Panc1 (cell line): ENCODE data around the gene KRT35. TPM values are rescaled to one million over a fixed set of nuclear protein-coding genes. Genes with fewer than 3 reads are reported as not detected.

Source experiments
- ATAC-seq: fragments of 200-7000 bp; cut with Tn5 transposase; 2 replicates; pipeline ENCODE4 v1.9.1; 2020; ENCODE audit warnings: mild to moderate bottlenecking, moderate library complexity
- BruUV-seq: library from RNA; stranded (reverse); fragments of 400-500 nt; replicated peaks from 2 replicates; lab custom pipeline; 2021; lab: Mats Ljungman, UMichigan
- CTCF ChIA-PET: fragments of 300-600 bp; sonication (Branson Sonifier 250); formaldehyde crosslinking; loops from one replicate; lab custom pipeline; 2022; ENCODE audit warnings: antibody characterized with exemption; lab: Charles Lee
- POLR2A ChIA-PET: fragments of 300-600 bp; sonication (Branson Sonifier 250); formaldehyde crosslinking; loops from one replicate; lab custom pipeline; 2022; ENCODE audit warnings: antibody characterized with exemption; lab: Charles Lee
- DNase-seq: peaks from one replicate; pipeline ENCODE4 v3.0.0-alpha.2; 2010; ENCODE audit warnings: low read depth, low spot score
- H3K27ac ChIP-seq: 2 replicates; pipeline ENCODE4 v1.5.1; 2011; ENCODE audit warnings: mild to moderate bottlenecking, low read length, inconsistent platforms
- H3K27me3 ChIP-seq: fragments of 200-500 bp; sonication (Bioruptor generic); 2 replicates; pipeline ENCODE4 v1.6.0; 2014; ENCODE audit warnings: low read length, inconsistent platforms; ENCODE audit not compliant: control insufficient read depth, insufficient read depth
- H3K36me3 ChIP-seq: fragments of 200-500 bp; sonication (Bioruptor generic); 2 replicates; pipeline ENCODE4 v1.5.1; 2014; ENCODE audit warnings: inconsistent platforms, mild to moderate bottlenecking, low read length, moderate library complexity; ENCODE audit not compliant: control insufficient read depth, insufficient read depth
- H3K4me1 ChIP-seq: 2 replicates; pipeline ENCODE4 v1.5.1; 2011; ENCODE audit warnings: inconsistent platforms, mild to moderate bottlenecking, low read length, moderate library complexity; ENCODE audit not compliant: control insufficient read depth, insufficient read depth
- H3K4me3 ChIP-seq, 2 experiments: 2 replicates each; pipeline ENCODE4 v1.5.1; 2011 to 2012; ENCODE audit warnings: low read depth in 2 of 2, low read length in 2 of 2, mild to moderate bottlenecking in 2 of 2, inconsistent platforms in 1 of 2, moderate library complexity in 1 of 2
- H3K9me3 ChIP-seq: fragments of 200-500 bp; sonication (Bioruptor generic); 2 replicates; pipeline ENCODE4 v1.5.1; 2014; ENCODE audit warnings: low read depth, mild to moderate bottlenecking, inconsistent platforms, low read length, moderate library complexity; ENCODE audit not compliant: control insufficient read depth, insufficient read depth
- POLR2AphosphoS5 ChIP-seq: IDR thresholded peaks from 2 replicates; pipeline ENCODE4 v1.6.1; 2012; ENCODE audit warnings: mild to moderate bottlenecking, low read depth, low read length, moderate library complexity
- SIN3A ChIP-seq: IDR thresholded peaks from 2 replicates; pipeline ENCODE4 v1.6.1; 2012; ENCODE audit warnings: low read depth, mild to moderate bottlenecking, low read length, moderate library complexity, borderline replicate concordance; ENCODE audit not compliant: insufficient read depth
- TCF7L2 ChIP-seq: IDR thresholded peaks from 2 replicates; pipeline ENCODE4 v1.6.1; 2011; ENCODE audit warnings: mild to moderate bottlenecking, low read depth, low read length, inconsistent platforms
- in situ Hi-C: cut with HindIII; loops from 2 replicates; pipeline ENCODE4 v1.10.0; 2016; ENCODE audit warnings: low sequenced_read_pairs, low pct_unique_long_range_greater_than_20kb
- intact Hi-C: fragments of 100-400 bp; cut with micrococcal nuclease; formaldehyde crosslinking; loops from one replicate; pipeline ENCODE4 v1.10.0; 2022; ENCODE audit not compliant: unreplicated experiment
- total RNA-seq: library from RNA; stranded (reverse); gene quantifications from one replicate; pipeline ENCODE4 v1.2.1, GENCODE V29; 2021; ENCODE audit not compliant: unreplicated experiment
- TF ChIP-seq, protein P1 (sequence below): fragments of 450-650 bp; IDR thresholded peaks from 2 replicates; pipeline ENCODE4 v1.5.1; 2017; ENCODE audit warnings: mild to moderate bottlenecking
- TF ChIP-seq, protein P2 (sequence below), 2 experiments: IDR thresholded peaks; 2 replicates each; pipeline ENCODE4 v1.6.1; 2011 to 2012; ENCODE audit warnings: low read depth in 2 of 2, control low read depth in 1 of 2, low read length in 1 of 2, mild to moderate bottlenecking in 1 of 2, moderate library complexity in 1 of 2; ENCODE audit not compliant: insufficient read depth in 1 of 2

The KRT35 gene
- total RNA-seq, 1 experiment from 2014 or later: not detected

GRCh38 chr17:41442739-41443138 lies 38.2 kb downstream of the KRT35 start:
- H3K4me3 ChIP-seq: no peak overlapping the region
- no TSS peak for BruUV-seq
- H3K36me3 ChIP-seq: no peaks in the 10 kb centered on the region
- intact Hi-C loops: loop anchor here (10.0 kb wide), 1 partner anchor 58 kb away; the partner anchor contains the start of gene KRT34
- ChIA-PET POLR2A (no interaction called here), CTCF (no interaction called here)
- TF ChIP-seq, protein P1, sequence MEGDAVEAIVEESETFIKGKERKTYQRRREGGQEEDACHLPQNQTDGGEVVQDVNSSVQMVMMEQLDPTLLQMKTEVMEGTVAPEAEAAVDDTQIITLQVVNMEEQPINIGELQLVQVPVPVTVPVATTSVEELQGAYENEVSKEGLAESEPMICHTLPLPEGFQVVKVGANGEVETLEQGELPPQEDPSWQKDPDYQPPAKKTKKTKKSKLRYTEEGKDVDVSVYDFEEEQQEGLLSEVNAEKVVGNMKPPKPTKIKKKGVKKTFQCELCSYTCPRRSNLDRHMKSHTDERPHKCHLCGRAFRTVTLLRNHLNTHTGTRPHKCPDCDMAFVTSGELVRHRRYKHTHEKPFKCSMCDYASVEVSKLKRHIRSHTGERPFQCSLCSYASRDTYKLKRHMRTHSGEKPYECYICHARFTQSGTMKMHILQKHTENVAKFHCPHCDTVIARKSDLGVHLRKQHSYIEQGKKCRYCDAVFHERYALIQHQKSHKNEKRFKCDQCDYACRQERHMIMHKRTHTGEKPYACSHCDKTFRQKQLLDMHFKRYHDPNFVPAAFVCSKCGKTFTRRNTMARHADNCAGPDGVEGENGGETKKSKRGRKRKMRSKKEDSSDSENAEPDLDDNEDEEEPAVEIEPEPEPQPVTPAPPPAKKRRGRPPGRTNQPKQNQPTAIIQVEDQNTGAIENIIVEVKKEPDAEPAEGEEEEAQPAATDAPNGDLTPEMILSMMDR: no peak
- TF ChIP-seq, protein P2, sequence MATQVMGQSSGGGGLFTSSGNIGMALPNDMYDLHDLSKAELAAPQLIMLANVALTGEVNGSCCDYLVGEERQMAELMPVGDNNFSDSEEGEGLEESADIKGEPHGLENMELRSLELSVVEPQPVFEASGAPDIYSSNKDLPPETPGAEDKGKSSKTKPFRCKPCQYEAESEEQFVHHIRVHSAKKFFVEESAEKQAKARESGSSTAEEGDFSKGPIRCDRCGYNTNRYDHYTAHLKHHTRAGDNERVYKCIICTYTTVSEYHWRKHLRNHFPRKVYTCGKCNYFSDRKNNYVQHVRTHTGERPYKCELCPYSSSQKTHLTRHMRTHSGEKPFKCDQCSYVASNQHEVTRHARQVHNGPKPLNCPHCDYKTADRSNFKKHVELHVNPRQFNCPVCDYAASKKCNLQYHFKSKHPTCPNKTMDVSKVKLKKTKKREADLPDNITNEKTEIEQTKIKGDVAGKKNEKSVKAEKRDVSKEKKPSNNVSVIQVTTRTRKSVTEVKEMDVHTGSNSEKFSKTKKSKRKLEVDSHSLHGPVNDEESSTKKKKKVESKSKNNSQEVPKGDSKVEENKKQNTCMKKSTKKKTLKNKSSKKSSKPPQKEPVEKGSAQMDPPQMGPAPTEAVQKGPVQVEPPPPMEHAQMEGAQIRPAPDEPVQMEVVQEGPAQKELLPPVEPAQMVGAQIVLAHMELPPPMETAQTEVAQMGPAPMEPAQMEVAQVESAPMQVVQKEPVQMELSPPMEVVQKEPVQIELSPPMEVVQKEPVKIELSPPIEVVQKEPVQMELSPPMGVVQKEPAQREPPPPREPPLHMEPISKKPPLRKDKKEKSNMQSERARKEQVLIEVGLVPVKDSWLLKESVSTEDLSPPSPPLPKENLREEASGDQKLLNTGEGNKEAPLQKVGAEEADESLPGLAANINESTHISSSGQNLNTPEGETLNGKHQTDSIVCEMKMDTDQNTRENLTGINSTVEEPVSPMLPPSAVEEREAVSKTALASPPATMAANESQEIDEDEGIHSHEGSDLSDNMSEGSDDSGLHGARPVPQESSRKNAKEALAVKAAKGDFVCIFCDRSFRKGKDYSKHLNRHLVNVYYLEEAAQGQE (IDR thresholded peaks at IDR 0.05; ENCODE audit: insufficient read depth in 1 of 2, low read depth in 2 of 2, low read length in 1 of 2): no peak
- H3K27me3 ChIP-seq: no peaks in the 10 kb centered on the region
- ATAC-seq (no peak), DNase-seq (no peak)
- no peaks in the 10 kb centered on the region for H3K4me1 ChIP-seq
- H3K9me3 ChIP-seq: no peaks in the 10 kb centered on the region
- H3K27ac ChIP-seq: no peak overlapping the region
- in situ Hi-C loops: no loop called here

GRCh38 chr17:41440531-41441033 lies 40.4 kb downstream of the KRT35 start, which contains the start of gene KRT38:
KRT38 (minus strand) TSS chr17:41440983; CDS start chr17:41440921, 62 bp downstream.
- no peak for TF ChIP-seq POLR2AphosphoS5
- TF ChIP-seq TCF7L2: no peak
- no peak for TF ChIP-seq SIN3A
- TF ChIP-seq, protein P2 (IDR thresholded peaks at IDR 0.05; ENCODE audit: insufficient read depth in 1 of 2, low read depth in 2 of 2, low read length in 1 of 2): no peak
- TF ChIP-seq, protein P1: no peak
- Histone ChIP-seq H3K27me3 (no peaks in the 10 kb centered on the region), H3K4me1 (no peaks in the 10 kb centered on the region), H3K4me3 (no peak within 1 kb of the TSS), H3K36me3 (no peaks in the 10 kb centered on the region), H3K27ac (no peak within 1 kb of the TSS), H3K9me3 (no peaks in the 10 kb centered on the region)
- ChIA-PET POLR2A (no interaction called here), CTCF (no interaction called here)
- intact Hi-C loops: loop anchor here (10.0 kb wide), 1 partner anchor 56 kb away; the partner anchor contains the start of gene KRT34
- in situ Hi-C loops: no loop called here
- ATAC-seq (no peak), DNase-seq (no peak)
- no TSS peak for BruUV-seq
